ENCODE data around the gene CREBBP.
"Not testable (repeated sequence)": the region's sequence is repeated elsewhere in the genome, so short reads cannot be mapped to it uniquely, and the experiment has no call there.

The CREBBP gene

DNA sequence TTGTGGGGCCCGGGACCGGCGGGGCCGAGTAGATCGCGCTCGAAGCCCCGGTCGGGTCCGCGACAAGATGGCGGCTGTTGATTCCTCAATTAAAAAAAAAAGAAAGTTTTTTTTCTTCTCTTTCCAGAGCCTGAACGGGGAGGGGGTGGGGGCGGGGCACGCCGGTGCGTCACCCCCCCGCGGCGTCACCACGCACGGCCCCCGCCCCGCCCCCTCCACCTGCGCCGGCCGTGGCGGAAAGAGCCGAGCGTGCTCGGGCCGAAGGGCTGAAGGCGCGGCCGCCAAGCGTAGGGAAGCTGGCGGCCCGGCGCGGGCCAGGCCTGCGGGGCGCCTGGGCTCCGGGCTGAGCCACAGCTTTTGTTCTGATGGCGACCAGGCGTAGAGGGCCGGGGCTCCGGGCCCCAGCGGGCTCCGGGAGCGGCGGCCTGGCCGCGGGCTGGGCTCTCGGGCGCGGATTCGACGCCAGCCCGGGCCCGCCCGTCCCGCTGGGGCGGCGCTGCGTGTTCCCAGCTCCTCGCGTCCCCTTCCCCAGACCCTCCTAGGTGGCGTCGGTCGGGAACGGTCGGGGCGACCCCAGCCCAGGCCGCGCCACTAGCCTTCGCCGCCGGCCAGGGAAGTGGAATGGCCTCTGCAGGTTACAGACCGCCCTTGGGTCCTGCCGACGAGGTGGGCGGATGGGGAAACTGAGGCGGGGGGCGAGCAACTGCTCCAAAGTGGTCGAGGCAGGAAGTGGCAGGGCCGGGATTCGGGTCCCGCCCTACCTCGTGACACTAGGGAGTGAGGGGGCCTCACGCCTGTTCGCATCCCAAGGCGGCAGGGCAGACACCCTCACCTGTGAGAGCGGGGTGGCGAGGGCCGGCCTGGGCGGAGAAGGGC, at the start of gene CREBBP:
Gene CREBBP, minus strand, starts transcription at position 91 of the 876 bp plus-strand sequence. CDS start 797 bp downstream, outside the sequence.
- peak within 1 kb of the TSS; percentile 61 for H2AFZ ChIP-seq
- H3K4me1 ChIP-seq: peaks cover 11% of the 10 kb centered on the region
- no peaks in the 10 kb centered on the region for H3K27me3 ChIP-seq (ENCODE audit: control insufficient read depth, insufficient read depth, low read length)
- peaks cover 37% of the 10 kb centered on the region for H3K79me2 ChIP-seq
- no peaks in the 10 kb centered on the region for H3K36me3 ChIP-seq (ENCODE audit: control insufficient read depth, insufficient read depth, low read length)
- H3K4me2 ChIP-seq (ENCODE audit: low read length): peak within 1 kb of the TSS; percentile 75
- H3K4me3 ChIP-seq (ENCODE audit: low read depth, low read length): peak within 1 kb of the TSS; percentile 68
- no peak within 1 kb of the TSS for H3K27ac ChIP-seq
- no peaks in the 10 kb centered on the region for H3K9me3 ChIP-seq (ENCODE audit: control insufficient read depth, low read length)
- no peak within 1 kb of the TSS for H3K9ac ChIP-seq
- TF ChIP-seq, protein P1, sequence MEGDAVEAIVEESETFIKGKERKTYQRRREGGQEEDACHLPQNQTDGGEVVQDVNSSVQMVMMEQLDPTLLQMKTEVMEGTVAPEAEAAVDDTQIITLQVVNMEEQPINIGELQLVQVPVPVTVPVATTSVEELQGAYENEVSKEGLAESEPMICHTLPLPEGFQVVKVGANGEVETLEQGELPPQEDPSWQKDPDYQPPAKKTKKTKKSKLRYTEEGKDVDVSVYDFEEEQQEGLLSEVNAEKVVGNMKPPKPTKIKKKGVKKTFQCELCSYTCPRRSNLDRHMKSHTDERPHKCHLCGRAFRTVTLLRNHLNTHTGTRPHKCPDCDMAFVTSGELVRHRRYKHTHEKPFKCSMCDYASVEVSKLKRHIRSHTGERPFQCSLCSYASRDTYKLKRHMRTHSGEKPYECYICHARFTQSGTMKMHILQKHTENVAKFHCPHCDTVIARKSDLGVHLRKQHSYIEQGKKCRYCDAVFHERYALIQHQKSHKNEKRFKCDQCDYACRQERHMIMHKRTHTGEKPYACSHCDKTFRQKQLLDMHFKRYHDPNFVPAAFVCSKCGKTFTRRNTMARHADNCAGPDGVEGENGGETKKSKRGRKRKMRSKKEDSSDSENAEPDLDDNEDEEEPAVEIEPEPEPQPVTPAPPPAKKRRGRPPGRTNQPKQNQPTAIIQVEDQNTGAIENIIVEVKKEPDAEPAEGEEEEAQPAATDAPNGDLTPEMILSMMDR (IDR thresholded peaks at IDR 0.05): no peak

DNA sequence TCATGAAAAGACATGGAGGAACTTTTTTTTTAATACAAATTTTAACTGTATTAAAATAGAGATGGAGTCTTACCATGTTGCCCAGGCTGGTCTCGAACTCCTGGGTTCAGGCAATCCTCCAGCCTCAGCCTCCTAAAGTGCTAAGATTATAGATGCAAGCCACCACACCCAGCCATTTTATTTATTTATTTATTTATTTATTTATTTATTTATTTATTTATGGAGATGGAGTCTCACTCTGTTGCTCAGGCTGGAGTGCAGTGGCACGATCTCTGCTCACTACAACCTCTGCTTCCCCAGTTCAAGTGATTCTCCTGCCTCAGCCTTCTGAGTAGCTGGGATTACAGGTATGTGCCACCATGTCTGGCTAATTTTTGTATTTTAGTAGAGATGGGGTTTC, 46.6 kb upstream of the CREBBP start:
- not testable (repeated sequence) for H3K4me2 ChIP-seq (ENCODE audit: low read length); H2AFZ ChIP-seq; H3K79me2 ChIP-seq; H3K9ac ChIP-seq; H3K4me1 ChIP-seq; H3K27me3 ChIP-seq (ENCODE audit: control insufficient read depth, insufficient read depth, low read length); H3K9me3 ChIP-seq (ENCODE audit: control insufficient read depth, low read length); H3K4me3 ChIP-seq (ENCODE audit: low read depth, low read length); H3K36me3 ChIP-seq (ENCODE audit: control insufficient read depth, insufficient read depth, low read length); H3K27ac ChIP-seq

DNA sequence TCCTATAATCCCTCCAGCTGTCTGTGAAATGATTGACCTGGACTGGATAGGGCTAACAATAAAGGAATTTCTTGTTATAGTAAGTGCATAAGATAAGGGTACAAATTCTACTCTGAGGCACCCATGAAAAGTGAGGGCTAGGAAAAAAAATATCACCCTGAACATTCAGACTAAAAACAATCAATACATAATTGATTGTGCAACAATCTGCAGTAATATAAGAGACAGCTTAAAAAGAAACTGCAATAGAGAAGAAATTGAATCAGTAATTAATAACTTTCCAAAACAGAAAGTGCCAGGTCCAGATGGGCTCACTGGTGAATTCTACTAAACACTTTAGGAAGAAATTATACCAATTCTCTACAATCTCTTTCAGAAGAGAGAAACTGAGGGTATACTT, 44.2 kb upstream of the CREBBP start:
- Histone ChIP-seq H3K4me3 (ENCODE audit: low read depth, low read length) (no peak overlapping the region), H3K36me3 (ENCODE audit: control insufficient read depth, insufficient read depth, low read length) (no peaks in the 10 kb centered on the region), H3K27me3 (ENCODE audit: control insufficient read depth, insufficient read depth, low read length) (no peaks in the 10 kb centered on the region), H3K79me2 (no peaks in the 10 kb centered on the region), H3K4me1 (no peaks in the 10 kb centered on the region), H3K27ac (no peak overlapping the region), H3K9me3 (ENCODE audit: control insufficient read depth, low read length) (no peaks in the 10 kb centered on the region), H3K9ac (no peak overlapping the region), H2AFZ (no peak overlapping the region), H3K4me2 (ENCODE audit: low read length) (no peak overlapping the region)
- TF ChIP-seq, protein P1 (IDR thresholded peaks at IDR 0.05): no peak

DNA sequence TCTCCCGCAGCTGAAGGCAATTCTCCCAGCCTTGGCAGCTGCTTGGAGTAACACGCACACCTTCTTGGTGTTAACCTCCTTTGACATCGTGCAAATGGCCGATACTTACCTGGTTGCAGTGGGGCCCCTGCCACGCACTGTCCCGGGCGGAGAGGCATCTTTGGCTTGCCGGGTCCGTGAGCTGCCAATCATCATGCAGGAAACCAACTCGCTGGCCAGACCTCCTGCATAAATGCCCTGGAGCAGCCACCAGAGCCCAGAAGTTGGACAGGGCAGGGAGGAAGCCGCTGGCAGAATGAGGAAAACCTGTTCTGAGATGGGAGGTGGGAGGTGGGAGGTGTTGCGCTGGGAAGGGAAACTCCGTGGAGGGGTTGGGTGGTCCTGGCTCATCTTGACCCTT, 41.7 kb upstream of the CREBBP start:
- no peaks in the 10 kb centered on the region for H3K79me2 ChIP-seq
- no peak overlapping the region for H3K4me2 ChIP-seq (ENCODE audit: low read length)
- H2AFZ ChIP-seq: no peak overlapping the region
- no peak overlapping the region for H3K9ac ChIP-seq
- H3K27ac ChIP-seq: no peak overlapping the region
- no peaks in the 10 kb centered on the region for H3K9me3 ChIP-seq (ENCODE audit: control insufficient read depth, low read length)
- no peaks in the 10 kb centered on the region for H3K4me1 ChIP-seq
- no peaks in the 10 kb centered on the region for H3K27me3 ChIP-seq (ENCODE audit: control insufficient read depth, insufficient read depth, low read length)
- TF ChIP-seq, protein P1 (IDR thresholded peaks at IDR 0.05): no peak
- H3K4me3 ChIP-seq (ENCODE audit: low read depth, low read length): no peak overlapping the region
- H3K36me3 ChIP-seq (ENCODE audit: control insufficient read depth, insufficient read depth, low read length): no peaks in the 10 kb centered on the region

DNA sequence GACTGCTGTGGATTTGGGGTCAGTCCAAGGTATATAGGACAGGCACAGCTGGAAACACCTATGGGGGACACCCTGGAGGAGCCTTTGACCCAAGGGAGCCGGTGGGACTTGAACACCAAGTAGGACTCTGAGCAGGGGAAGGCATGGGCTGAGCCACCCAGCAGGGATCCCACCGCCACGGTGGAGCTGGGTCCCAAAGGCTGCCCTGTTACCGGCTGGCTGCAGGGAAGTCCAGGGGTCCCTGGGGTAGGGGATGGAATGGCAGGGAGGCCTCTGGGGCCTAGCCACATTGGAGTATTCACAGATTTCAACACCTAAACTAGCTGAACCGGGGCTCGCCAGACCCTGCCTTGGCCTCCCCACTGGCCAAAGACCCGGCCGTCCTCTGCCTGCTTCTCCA, 39.7 kb upstream of the CREBBP start:
- no peak overlapping the region for H2AFZ ChIP-seq
- H3K4me1 ChIP-seq: no peaks in the 10 kb centered on the region
- H3K9me3 ChIP-seq (ENCODE audit: control insufficient read depth, low read length): no peaks in the 10 kb centered on the region
- H3K36me3 ChIP-seq (ENCODE audit: control insufficient read depth, insufficient read depth, low read length): no peaks in the 10 kb centered on the region
- TF ChIP-seq, protein P1 (IDR thresholded peaks at IDR 0.05): no peak
- H3K27ac ChIP-seq: no peak overlapping the region
- H3K4me2 ChIP-seq (ENCODE audit: low read length): no peak overlapping the region
- H3K27me3 ChIP-seq (ENCODE audit: control insufficient read depth, insufficient read depth, low read length): no peaks in the 10 kb centered on the region
- no peak overlapping the region for H3K9ac ChIP-seq
- H3K79me2 ChIP-seq: no peaks in the 10 kb centered on the region
- H3K4me3 ChIP-seq (ENCODE audit: low read depth, low read length): no peak overlapping the region
